ENCODE results near the gene BRSK1. TPM values are rescaled to one million over a fixed set of nuclear protein-coding genes. Genes with fewer than 3 reads are reported as not detected.

Gene BRSK1
- total RNA-seq, 1 donor from 2014 or later = 6.5 TPM

GRCh38 chr19:55258828-55259539, 24.8 kb upstream of the BRSK1 start, which contains the start of gene PPP6R1:
Gene PPP6R1, minus strand, starts transcription at chr19:55259017. Its CDS starts 11,914 bp downstream, at chr19:55247103.
- Histone ChIP-seq H3K9me3 (no peaks in the 10 kb centered on the region), H3K27ac (peak within 1 kb of the TSS; percentile 84 to 88), H3K4me1 (peaks cover 8 to 24% of the 10 kb centered on the region in 2 donors), H3K36me3 (no peaks in the 10 kb centered on the region), H3K4me3 (peak within 1 kb of the TSS; percentile 85 to 87), H3K27me3 (no peaks in the 10 kb centered on the region)
- intact Hi-C loops (cut with DNase I) = loop anchor here (1.0 to 10.0 kb wide), 6 partner anchors 21 to 794 kb away; partner anchors contain the start of genes HSPBP1, KMT5C, LENG9 and PPP1R12C
- peak in 1 of 3 experiments; percentile 15 for TF ChIP-seq CTCF (IDR thresholded peaks at IDR 0.05)
- DNase-seq (ENCODE audit: low spot score in 2 of 2) = peak; percentile 92 to 99

- Histone ChIP-seq H3K4me3 (peak overlapping the region; percentile 61 to 85), H3K36me3 (no peaks in the 10 kb centered on the region), H3K27ac (peak overlapping the region; percentile 84 to 88), H3K9me3 (no peaks in the 10 kb centered on the region), H3K4me1 (peaks cover 8 to 24% of the 10 kb centered on the region in 2 donors), H3K27me3 (no peaks in the 10 kb centered on the region)
- intact Hi-C loops (cut with DNase I) = loop anchor here (1.0 to 10.0 kb wide), 6 partner anchors 21 to 795 kb away; partner anchors contain the start of genes HSPBP1, KMT5C, LENG9 and PPP1R12C
- TF ChIP-seq CTCF (IDR thresholded peaks at IDR 0.05) = no peak
- no peak for DNase-seq (ENCODE audit: low spot score in 2 of 2)
These were observed 24.1 kb upstream of the BRSK1 start for GRCh38 chr19:55259540-55260210.

GRCh38 chr19:55261671-55262126, 22.1 kb upstream of the BRSK1 start:
- intact Hi-C loops (cut with DNase I) = no loop called here
- H3K9me3 ChIP-seq = no peaks in the 10 kb centered on the region
- no peaks in the 10 kb centered on the region for H3K36me3 ChIP-seq
- DNase-seq (ENCODE audit: low spot score in 2 of 2) = no peak
- H3K4me1 ChIP-seq = peaks cover 5 to 18% of the 10 kb centered on the region in 2 donors
- H3K4me3 ChIP-seq = no peak overlapping the region
- H3K27me3 ChIP-seq = no peaks in the 10 kb centered on the region
- no peak overlapping the region for H3K27ac ChIP-seq
- TF ChIP-seq CTCF (IDR thresholded peaks at IDR 0.05) = no peak

- no peak overlapping the region for H3K27ac ChIP-seq
- no peaks in the 10 kb centered on the region for H3K36me3 ChIP-seq
- H3K4me1 ChIP-seq = peaks cover 5 to 11% of the 10 kb centered on the region in 2 donors
- no peaks in the 10 kb centered on the region for H3K27me3 ChIP-seq
- intact Hi-C loops (cut with DNase I) = no loop called here
- DNase-seq (ENCODE audit: low spot score in 2 of 2) = no peak
- no peak for TF ChIP-seq CTCF (IDR thresholded peaks at IDR 0.05)
- no peak overlapping the region for H3K4me3 ChIP-seq
- no peaks in the 10 kb centered on the region for H3K9me3 ChIP-seq
These were observed 21.4 kb upstream of the BRSK1 start for GRCh38 chr19:55262359-55262758.

- Histone ChIP-seq H3K4me3 (no peak overlapping the region), H3K27me3 (no peaks in the 10 kb centered on the region), H3K36me3 (peaks cover 0 to 2% of the 10 kb centered on the region in 2 donors), H3K27ac (no peak overlapping the region), H3K9me3 (no peaks in the 10 kb centered on the region), H3K4me1 (peaks cover 5% of the 10 kb centered on the region in 2 donors)
- intact Hi-C loops (cut with DNase I) = no loop called here
- TF ChIP-seq CTCF (IDR thresholded peaks at IDR 0.05) = no peak
- no peak for DNase-seq (ENCODE audit: low spot score in 2 of 2)
These were observed 19.3 kb upstream of the BRSK1 start for GRCh38 chr19:55264531-55264930.

Measured in ascending aorta (tissue), 2 donors.